Stimulated activated CD4-positive, alpha-beta T cell treated with anti-CD3 and anti-CD28 coated beads, TNF-alpha, amount 100 ng/mL, for 24 hours (primary cell): ENCODE data around the gene CFAP61.

Experiments used
- DNase-seq, 3 experiments: peaks; one replicate each; pipeline ENCODE4 v3.0.0-alpha.2; 2020; ENCODE audit warnings: low read depth in 3 of 3

CFAP61 gene

DNA sequence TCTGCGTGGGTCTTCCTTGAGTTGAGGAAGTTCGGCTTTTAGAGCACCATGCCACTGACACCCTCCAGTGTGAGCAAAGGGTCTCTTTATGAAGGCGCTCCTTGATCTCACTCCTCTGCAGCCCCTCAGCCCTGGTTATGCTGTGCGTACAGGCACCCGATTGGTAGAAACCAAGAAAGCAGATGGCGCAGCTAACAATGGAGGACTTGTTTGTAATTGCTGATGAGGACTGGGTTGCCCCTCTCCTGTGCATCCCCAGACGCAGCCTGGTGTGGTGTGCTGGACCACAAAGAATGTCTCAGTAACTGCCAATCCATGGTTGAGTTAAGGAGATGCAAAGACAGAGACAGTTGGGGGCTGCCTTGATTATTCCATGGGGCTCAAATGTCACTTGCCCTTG lies 345.8 kb downstream of the CFAP61 start:
- no peak for DNase-seq

DNA sequence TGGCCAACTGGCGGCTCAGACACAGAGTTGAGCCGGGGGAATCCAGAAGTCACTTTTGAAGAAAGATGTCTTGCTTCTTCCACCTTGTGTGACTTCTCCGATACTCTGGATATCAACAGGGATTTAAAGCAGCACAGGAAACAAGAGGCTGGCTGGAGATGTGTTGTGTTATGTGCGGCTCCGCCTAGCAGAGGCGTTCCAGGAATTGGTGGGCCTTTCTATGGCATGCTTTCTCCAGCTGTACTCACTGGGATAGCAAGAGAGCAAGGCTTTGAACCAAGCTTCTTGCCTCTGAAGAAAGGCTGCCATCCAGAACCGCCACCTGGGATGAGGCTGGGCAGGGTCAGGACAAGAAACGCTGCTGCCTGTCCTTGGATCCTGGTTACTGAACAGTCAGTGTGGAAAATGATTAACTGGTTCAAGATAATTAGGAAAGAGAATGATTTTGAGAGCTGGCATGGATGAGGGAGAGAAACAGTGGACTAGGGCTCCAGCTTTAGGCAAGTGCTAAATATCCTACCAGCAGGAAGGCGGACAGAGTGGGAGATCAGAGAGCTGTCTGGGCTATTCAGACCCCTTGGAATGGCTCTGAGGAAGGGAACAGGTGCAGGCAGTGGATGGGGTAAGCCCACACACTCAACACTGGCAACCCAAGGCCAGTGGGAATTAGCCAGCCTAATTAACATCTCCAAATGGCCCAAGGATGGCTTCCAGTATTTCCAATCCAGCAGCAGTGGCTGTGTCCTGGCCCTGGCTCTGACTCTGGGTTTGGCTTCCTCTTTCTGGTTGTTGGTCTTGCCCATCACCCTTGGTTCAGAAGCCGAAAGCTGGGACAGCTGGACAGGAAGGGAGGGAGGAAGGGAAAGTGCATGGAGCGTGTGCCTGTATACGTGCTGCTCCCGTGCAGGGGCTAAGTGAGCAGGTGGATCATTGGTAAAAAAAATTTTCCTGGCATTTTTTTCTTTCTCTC lies 347.5 kb downstream of the CFAP61 start:
- DNase-seq, result no peak

DNA sequence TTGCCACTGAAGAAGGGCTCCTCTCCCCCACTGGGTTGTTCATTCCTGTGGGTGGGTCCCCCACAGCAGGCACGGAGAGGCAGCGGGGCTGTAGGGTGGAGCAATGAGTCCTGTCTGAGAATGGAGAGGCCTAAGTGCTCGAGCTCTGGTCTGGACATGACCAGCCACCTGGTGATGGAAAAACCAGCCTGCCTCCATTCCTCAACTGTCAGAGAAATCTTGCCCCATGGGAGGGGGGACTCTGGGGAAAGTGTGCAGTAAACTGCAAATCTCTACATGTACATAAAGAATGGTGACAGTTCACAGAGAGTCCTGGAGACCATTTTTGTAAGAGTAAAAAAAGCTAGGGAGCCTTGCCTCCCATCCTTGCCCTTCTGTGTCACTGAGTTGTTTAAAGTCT lies 349.7 kb downstream of the CFAP61 start:
- DNase-seq, result no peak

DNA sequence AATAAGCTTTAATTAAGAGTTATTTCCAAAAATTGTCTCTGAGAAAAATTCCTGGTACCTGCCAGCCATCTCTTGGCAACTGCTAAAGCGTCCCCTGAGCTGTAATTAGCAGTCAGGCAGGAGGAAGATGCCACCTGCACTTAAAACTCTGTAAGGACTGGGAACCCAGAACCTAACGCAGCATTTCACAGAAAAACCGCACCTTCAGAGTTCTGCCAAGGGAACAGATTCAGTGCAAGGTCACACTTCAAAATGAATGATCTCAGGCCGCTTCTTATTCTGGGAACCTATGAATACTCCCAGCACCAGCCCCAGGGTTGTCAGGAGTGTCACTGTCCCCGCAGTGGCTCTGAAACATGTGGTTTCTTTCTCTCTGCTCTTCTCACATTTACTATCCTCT lies 352.3 kb downstream of the CFAP61 start:
- no peak for DNase-seq

DNA sequence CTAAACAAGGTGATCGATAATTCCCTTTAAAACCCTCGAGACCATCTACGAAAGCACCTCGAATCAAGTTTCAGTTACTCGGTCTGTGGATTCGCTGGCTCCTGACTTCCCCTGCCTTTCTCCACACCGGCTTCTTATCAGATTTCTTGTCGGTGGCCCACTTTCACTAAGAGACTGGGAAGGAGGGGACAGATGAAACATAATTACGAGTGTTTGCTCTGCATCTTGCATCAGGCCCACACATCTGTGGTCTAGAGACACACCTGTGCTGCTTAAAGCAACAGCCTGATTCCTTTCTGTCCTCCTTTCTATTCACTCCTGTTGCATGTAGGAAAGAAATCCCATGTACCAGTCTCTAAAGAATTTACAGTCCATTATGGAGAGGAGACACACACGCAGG lies 353.3 kb downstream of the CFAP61 start:
- no peak for DNase-seq

DNA sequence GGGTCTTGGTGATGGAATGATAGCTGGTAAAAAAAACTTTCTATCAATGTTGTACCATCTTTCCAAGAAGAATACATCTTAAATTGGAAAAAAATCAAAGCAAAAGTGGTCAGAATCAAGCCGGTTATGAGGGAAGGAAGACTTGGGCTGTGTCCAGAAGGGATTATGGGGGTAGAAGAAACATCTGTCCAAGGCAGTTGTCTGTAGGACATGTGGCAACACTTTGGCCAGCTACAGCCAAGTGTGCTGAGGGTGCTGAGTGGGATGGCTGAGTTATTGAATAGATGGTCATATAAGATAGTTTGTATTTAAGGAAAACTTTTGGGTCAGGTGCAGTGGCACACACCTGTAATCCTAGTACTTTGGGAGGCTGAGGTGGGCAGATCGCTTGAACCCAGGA lies 354.0 kb downstream of the CFAP61 start:
- no peak for DNase-seq

DNA sequence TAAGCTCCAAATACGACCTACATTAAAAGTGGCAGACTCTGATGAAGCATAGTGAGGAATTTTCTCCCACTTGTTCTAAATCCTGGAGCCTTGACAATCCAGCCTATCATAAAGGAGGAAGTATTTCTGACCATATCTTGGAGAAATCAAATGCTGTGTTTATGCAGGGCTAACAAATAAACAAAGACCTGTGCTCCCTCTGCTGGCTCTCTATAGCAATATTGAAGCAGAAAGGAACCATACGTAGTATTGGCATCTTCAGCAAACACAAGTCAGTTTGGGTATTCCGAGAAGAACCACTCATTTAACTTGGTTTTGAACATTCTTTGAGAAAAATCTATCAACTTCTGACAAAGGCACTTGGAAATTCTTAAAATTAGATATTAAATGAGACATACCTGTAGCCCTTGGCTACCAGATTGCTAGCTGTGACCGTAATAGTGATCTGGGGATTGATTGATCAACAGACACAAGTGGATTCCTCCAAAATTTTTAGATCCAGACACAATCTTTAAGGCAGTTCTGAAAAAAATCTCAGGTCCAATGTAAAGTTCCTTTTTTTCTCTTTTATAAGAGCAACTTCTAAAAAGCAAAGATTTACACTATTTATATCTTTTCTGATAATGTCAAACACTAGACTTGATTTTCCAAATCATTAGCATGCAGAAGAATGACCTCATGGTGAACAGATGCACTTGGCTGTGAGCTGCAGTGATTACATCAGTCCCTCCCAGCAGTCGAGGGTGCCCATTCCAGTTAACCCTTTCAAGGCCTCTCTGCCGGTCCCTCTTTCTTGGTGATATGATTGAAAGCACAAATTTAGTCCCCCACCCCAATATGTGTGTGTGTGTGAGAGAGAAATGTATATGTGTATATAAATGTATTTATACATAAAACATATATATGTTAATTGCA lies 355.8 kb downstream of the CFAP61 start:
- no peak for DNase-seq

DNA sequence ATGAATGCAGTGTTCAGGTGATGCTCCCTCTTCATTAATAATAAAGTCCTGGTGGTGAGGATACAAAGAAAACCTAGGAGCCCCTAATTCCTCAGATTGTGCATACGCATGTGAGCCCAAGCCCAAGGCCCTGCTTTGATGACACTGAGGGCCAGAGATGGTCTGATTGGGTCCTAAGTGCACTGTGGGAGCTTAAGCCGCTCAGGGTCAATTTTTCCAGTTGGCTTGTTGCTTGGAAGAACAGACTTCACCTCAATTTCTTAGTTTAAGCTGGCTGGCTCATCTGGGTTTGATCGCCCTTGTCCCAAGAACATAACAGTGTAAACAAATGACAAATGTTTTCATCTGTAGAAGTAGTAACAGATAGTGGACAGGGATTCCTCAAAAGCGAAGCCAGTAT lies 357.0 kb downstream of the CFAP61 start:
- DNase-seq, result no peak
